ENCODE data around the gene ST6GALNAC6. TPM values are rescaled to one million over a fixed set of nuclear protein-coding genes. Genes with fewer than 3 reads are reported as not detected.

Gene ST6GALNAC6
- total RNA-seq, 4 donors from 2014 or later = 7.7 to 88.3 (median 18.9) TPM

GRCh38 chr9:127862075-127863011 lies 37.1 kb downstream of the ST6GALNAC6 start:
- no peak for TF ChIP-seq POLR2A (IDR thresholded peaks at IDR 0.05)
- no peak for TF ChIP-seq CTCF (IDR thresholded peaks at IDR 0.05)
- H3K4me1 ChIP-seq = peaks cover 0 to 41% (median 36%) of the 10 kb centered on the region in 4 donors
- no peak overlapping the region for H3K4me3 ChIP-seq
- no peaks in the 10 kb centered on the region for H3K27me3 ChIP-seq
- peak overlapping the region; percentile 77 to 82 (median 80) for H3K27ac ChIP-seq
- no peaks in the 10 kb centered on the region for H3K9me3 ChIP-seq
- peak; percentile 71 to 96 (median 94) for DNase-seq
- H3K36me3 ChIP-seq = no peaks in the 10 kb centered on the region

- Histone ChIP-seq H3K9me3 (no peaks in the 10 kb centered on the region), H3K27me3 (no peaks in the 10 kb centered on the region), H3K4me1 (peaks cover 0 to 41% (median 36%) of the 10 kb centered on the region in 4 donors), H3K4me3 (no peak overlapping the region), H3K27ac (peak overlapping the region in 2 of 4 donors; percentile 78 to 82), H3K36me3 (no peaks in the 10 kb centered on the region)
- TF ChIP-seq CTCF (IDR thresholded peaks at IDR 0.05) (no peak), POLR2A (IDR thresholded peaks at IDR 0.05) (no peak)
- DNase-seq = no peak
Observed at GRCh38 chr9:127860779-127861178, 38.6 kb downstream of the ST6GALNAC6 start.

- no peak for TF ChIP-seq CTCF (IDR thresholded peaks at IDR 0.05)
- H3K36me3 ChIP-seq = no peaks in the 10 kb centered on the region
- peak overlapping the region in 1 of 4 donors; percentile 4 for H3K27ac ChIP-seq
- peaks cover 0 to 41% (median 34%) of the 10 kb centered on the region in 4 donors for H3K4me1 ChIP-seq
- H3K4me3 ChIP-seq = no peak overlapping the region
- H3K27me3 ChIP-seq = no peaks in the 10 kb centered on the region
- no peak for DNase-seq
- H3K9me3 ChIP-seq = no peaks in the 10 kb centered on the region
Observed at GRCh38 chr9:127860260-127860659, 39.1 kb downstream of the ST6GALNAC6 start.

GRCh38 chr9:127858041-127858512 lies 41.3 kb downstream of the ST6GALNAC6 start:
- H3K27ac ChIP-seq = peak overlapping the region in 2 of 4 donors; percentile 30 to 60
- peaks cover 0 to 43% (median 29%) of the 10 kb centered on the region in 4 donors for H3K4me1 ChIP-seq
- TF ChIP-seq CTCF (IDR thresholded peaks at IDR 0.05) = no peak
- TF ChIP-seq POLR2A (IDR thresholded peaks at IDR 0.05) = no peak

GRCh38 chr9:127857278-127857677 lies 42.1 kb downstream of the ST6GALNAC6 start:
- DNase-seq = no peak
- Histone ChIP-seq H3K36me3 (no peaks in the 10 kb centered on the region), H3K9me3 (no peaks in the 10 kb centered on the region), H3K27ac (peak overlapping the region in 2 of 4 donors; percentile 30 to 60), H3K27me3 (no peaks in the 10 kb centered on the region), H3K4me1 (peaks cover 0 to 38% (median 21%) of the 10 kb centered on the region in 4 donors), H3K4me3 (no peak overlapping the region)
- TF ChIP-seq CTCF (IDR thresholded peaks at IDR 0.05) (no peak), POLR2A (IDR thresholded peaks at IDR 0.05) (no peak)

More at GRCh38 chr9:127858041-127858512, 41.3 kb downstream of the ST6GALNAC6 start:
- H3K9me3 ChIP-seq = no peaks in the 10 kb centered on the region
- H3K4me3 ChIP-seq = no peak overlapping the region
- no peaks in the 10 kb centered on the region for H3K27me3 ChIP-seq
- no peaks in the 10 kb centered on the region for H3K36me3 ChIP-seq
- DNase-seq = no peak

Data from Peyer's patch (tissue), 4 donors.